ENCODE results near the gene MAPK8IP1.

Gene MAPK8IP1

GRCh38 chr11:45927684-45928413, 42.4 kb downstream of the MAPK8IP1 start:
- no peak for DNase-seq

GRCh38 chr11:45928535-45929215, 43.2 kb downstream of the MAPK8IP1 start:
- no peak for DNase-seq

GRCh38 chr11:45929486-45930030, 44.1 kb downstream of the MAPK8IP1 start:
- peak; percentile 15 for DNase-seq

GRCh38 chr11:45930031-45930794, 44.8 kb downstream of the MAPK8IP1 start:
- peak; percentile 59 for DNase-seq

GRCh38 chr11:45930951-45931570, 45.6 kb downstream of the MAPK8IP1 start:
- DNase-seq: no peak

DNA sequence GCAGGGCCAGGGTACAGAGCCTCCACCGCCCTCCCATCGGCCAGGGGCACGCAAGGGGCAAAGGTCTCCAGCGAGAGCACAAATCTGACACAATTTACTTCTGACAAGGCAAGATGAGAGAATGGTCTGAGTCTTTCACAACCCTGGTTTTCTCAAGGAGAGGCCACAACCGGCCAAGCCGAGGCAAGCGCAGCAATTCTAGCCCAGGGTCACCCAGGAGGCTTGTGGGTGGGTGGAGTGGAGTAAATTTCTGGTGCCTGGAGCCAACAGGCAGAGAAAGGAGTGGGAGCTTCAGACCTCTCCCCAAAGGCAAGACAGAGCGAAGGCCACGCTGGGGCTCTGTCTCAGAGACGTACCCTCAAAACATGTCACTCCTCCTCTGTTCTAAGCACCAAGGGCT, 46.3 kb downstream of the MAPK8IP1 start:
- DNase-seq: no peak

DNA sequence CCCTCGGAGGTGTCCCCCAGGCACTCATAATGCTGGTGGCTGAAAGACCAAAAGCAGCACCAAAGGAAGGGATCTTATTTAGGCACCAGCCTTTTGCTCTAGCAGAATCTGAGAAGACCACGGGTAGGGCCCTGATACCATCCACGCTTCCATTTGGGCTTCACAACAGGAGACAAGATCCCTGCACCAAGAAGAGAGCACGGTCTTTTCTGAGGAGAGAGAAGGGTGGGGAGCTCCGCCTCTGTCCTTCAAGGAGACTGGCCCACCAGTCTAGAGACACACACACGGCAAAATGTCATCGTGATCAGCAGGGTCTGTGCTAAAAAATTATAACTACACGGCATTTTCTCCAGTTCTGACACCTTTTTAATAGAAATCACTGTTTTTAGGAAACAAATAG, 46.8 kb downstream of the MAPK8IP1 start:
- DNase-seq: no peak

DNA sequence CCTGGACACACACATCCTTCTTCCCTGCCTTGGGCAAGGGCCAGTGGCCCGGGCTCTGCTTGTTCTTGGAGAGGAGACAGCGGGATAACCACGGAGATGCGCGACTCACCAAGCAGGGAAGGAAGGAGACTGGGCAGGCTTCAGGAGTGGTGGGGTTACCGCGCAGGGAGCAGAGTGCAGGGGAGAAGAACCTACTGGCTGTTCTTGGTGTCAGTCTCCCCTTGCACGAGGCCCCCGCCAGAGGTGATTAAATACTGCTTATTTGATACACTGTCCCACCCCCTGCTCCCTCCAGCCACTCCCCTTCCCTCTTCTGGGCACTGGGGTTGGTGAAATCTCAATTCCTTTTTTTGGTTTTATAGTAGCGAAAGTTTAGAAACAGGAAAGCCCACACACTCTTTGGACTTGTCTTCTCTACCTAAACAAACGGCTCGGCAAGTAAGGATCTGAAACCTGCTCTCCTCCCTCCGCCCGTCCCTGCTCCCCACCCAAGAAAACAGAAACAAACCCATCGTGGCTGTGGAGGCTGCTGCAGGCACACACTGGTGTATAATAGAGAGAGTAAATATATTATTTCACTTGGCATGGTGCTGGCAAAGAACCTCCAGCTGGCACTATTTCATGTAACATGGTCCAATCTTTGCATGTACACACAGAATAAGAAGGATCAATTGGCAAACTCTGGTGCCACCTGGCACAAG, 47.8 kb downstream of the MAPK8IP1 start:
- DNase-seq: no peak

DNA sequence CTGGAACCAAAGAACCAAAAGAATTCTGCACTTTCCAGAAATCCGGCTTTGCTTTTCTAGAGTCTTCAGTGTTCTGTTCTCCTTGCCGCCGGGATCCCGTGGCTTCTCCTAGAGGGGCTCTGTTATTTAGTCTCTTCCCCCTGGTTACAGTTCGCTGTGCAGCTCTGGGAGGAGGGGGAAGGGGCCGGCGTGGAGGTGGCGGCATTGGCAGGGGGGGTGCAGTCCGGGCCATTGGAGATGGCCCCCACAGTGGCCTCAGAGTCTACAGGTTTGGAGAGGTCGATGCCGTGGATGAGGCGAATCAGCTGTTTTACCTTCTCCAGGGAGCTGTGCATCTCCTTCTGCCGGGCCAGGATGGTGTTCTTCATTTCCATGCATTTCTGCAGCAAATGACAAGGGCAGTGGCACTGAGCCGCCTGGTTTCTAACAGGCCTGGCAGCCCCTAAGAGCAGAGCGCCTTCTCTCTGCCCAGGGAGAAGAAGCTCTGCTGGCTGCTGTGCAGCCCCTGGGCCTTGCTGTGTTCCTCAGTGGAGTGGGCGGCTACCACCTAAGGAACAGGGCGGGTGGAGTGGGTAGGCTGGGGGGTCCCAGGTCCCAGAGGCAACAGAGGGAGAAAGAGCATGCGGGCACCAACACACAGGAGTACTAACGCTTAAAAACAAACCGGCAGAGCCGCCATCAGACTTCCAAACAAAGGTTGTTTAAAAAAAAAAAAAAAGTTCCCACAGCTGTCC, 48.6 kb downstream of the MAPK8IP1 start:
- DNase-seq: no peak

DNA sequence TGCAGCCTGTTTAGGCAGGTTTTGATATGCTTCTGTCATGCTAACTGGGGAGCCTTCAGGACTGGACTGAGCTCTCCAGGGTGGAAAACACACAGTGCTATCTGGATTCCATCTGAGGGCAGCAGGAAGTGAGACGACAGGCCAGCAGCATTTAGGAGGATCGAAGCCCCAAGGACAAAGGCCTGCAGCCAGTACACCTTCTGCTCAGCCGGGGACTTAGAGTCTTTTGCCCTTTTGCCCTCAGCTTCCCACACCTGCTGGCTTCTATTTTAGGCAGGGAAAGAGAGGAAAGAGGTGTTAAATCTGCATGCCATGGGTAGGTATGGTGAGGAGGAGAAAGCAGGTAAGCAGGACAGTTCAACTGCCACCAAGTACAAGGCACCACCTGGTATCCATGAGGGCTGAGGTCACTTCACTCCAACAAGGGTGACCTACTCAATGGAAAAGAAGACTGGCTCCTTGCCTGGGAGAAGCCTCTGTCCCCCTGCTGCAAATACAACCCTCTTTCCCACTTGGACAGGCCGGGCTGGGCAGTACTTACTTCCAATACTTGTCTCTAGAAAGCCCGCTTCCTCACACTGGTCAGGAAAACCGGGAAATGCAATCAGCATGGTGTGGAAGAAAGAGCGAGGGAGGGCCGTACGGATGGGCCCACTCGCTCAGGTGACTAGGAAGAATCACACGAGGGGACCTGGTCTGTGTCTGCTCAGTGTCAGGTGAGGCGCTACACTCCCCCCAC, 49.3 kb downstream of the MAPK8IP1 start:
- DNase-seq: no peak

GRCh38 chr11:45935349-45936064, 50.1 kb downstream of the MAPK8IP1 start:
- no peak for DNase-seq

GRCh38 chr11:45936511-45937054, 51.1 kb downstream of the MAPK8IP1 start:
- no peak for DNase-seq

- DNase-seq: no peak
Measured at GRCh38 chr11:45937916-45938315, 52.5 kb downstream of the MAPK8IP1 start.

GRCh38 chr11:45939836-45940235, 54.4 kb downstream of the MAPK8IP1 start:
- DNase-seq: no peak

GRCh38 chr11:45941285-45941684, 55.8 kb downstream of the MAPK8IP1 start:
- DNase-seq: no peak

DNA sequence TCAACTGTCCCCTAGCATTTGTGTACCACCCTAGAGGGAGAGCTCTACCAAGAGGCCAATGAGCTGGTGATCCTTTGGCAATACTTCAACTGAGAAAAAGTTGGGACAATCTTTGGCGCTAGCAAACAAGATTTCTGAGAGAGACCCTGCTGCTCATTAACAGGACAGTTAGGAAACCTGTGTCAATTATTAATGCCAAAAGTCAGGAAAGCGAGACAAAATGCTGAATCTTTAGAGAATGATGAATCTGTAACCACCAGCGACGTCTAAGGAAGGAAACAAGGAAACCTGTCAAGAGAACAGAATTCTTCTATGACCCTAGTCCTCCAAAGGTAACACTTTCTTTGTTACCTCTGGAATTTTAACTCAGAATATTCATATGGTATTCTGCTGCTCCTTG, 56.9 kb downstream of the MAPK8IP1 start:
- no peak for DNase-seq

- DNase-seq: no peak
Measured at GRCh38 chr11:45945397-45945999, 60.0 kb downstream of the MAPK8IP1 start.

DNA sequence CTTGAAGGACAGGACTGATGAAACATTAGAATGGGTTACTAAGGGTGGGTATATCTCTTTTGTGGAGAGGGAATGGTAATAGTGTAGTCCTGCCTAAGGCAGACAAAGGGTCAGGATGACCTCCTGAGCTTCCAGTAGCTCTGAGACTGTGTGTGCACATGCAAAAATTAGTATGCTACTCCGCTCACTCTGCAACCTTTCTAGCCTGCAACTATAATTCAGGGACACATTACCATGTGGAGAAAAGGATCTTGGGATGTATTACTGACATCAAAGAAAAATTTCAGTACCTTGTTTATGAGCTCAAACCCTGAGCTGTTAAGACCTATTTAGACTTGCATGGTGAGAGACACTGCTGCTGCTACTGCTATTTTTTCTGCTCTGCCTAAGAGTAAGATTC, 62.4 kb downstream of the MAPK8IP1 start:
- DNase-seq: no peak

- DNase-seq: no peak
Measured at GRCh38 chr11:45948356-45948755, 62.9 kb downstream of the MAPK8IP1 start.
